Measurements from ENCODE around the gene SLC17A1.

Gene SLC17A1

DNA sequence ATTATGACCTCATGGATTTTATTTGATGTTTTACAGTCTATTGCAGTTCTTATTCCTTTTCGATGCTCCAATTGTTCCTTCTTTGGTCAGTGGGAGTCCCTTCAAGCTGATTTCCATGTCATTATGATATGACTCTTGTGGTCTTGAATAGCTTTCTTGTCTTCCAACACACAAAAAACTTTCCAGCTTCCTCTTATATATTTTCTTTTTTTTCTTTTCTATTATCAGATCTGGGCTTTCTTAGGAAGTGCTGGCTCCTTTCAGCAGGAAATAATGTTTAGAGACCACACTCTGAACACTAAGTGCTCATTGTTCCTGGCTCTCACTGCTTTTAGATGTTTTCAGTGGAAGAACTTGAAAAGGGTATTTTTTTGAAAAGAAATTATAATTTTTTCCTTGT lies 3.1 kb upstream of the SLC17A1 start:
- intact Hi-C loops (cut with DNase I): no loop called here
- no peak for DNase-seq

DNA sequence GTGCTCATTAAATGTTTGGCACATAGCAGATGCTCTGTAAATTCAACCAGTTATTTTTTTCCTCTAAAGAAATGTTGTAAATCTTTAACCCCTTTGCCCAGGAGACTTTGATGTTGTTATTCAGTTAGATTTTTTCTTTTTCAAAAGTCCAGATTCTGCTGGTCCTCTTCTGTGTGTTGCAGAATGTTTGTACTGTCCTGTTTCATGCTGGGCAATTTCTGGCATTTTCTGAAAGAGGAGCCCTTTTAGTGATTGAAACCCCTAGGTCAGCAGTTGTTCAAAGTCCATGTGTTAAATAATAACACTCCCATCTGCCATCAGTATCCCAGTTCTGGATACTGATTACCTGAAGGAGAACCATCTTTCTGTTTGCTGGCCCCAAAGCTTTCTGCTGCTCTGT lies 1.3 kb upstream of the SLC17A1 start:
- no peak for DNase-seq
- intact Hi-C loops (cut with DNase I): no loop called here

DNA sequence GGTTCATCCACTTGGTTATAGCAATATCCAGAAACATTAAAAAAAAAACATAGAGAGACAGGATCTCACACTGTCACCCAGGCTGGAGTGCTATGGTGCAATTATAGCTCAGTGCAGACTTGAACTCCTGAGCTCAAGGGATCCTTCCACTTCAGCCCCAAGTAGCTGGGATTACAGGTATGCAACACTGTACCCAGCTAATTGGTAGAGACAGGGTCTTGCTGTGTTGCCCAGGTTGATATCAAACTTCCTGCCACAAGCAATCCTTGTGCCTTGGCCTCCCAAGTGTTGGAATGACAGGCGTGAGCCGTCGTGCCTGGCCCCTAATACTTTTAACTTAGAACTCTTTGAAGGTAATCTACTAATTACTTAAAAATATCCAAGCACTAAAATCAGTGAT lies 818 bp upstream of the SLC17A1 start:
- intact Hi-C loops (cut with DNase I): no loop called here
- no peak for DNase-seq

- intact Hi-C loops (cut with DNase I): no loop called here
These were observed 433 bp upstream of the SLC17A1 start for GRCh38 chr6:25832307-25832662.

GRCh38 chr6:25830458-25830857 lies 1.4 kb downstream of the SLC17A1 start:
- no peak for DNase-seq
- intact Hi-C loops (cut with DNase I): no loop called here

More at GRCh38 chr6:25832307-25832662, 433 bp upstream of the SLC17A1 start:
- DNase-seq: no peak

DNA sequence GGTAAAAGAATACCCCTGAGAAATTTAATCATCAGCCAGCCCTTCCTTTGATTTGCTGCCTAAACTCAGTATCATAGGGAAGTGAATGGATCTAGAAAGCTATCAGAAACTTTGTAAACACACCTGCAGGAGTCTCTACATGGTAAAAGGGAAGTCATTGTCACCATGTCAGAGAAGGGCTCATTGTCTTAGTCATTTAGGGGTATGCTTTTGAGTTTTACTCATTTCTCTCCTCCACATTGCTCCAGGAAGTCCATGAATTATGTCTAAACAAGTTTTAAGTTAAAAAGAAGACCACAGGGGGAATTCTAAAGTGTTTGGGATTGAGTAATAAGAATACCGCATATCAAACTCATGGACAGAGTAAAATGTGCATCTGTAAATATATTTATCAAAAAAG lies 2.5 kb downstream of the SLC17A1 start:
- intact Hi-C loops (cut with DNase I): no loop called here
- DNase-seq: no peak

DNA sequence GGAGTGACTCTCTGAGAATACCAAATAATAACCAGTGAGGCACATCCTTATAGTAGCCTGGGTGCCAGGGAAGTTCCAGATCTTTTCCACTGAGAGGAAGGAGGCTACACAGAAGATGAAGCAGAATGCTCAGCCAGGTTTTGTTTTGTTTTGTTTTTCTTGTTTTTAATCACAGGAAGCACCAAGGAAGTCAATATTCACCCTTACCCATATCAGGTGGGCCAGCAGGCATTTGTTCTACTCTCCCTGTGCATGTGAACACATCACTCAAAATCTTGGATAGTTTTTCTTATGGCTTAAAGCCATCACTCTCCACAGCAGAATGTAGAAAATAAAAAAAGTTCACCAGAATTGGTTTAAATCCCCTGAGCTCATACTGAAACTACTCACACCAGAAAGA lies 10.5 kb downstream of the SLC17A1 start:
- intact Hi-C loops (cut with DNase I): no loop called here
- no peak for DNase-seq

DNA sequence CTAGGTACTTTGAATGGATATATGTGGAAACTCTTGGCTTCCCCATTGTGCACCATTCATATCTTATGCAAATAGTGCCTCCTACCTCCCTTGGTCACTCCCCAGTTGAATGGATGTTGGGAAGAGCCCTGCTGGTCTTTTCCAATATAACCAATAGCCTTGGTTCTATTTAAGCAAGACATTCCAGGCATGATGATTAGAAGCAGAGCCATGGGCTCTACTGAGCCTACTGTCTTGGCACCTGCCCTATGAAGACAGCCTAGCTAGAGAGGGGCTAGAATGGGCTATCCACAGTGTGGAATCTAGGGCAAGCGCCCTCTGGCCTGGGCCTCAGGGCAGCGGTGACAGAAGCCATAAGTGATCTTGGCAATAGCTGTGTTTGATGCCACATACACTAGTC lies 15.6 kb downstream of the SLC17A1 start:
- DNase-seq: no peak
- intact Hi-C loops (cut with DNase I): no loop called here

GRCh38 chr6:25815194-25815593 lies 16.7 kb downstream of the SLC17A1 start:
- DNase-seq: no peak
- intact Hi-C loops (cut with DNase I): no loop called here

DNA sequence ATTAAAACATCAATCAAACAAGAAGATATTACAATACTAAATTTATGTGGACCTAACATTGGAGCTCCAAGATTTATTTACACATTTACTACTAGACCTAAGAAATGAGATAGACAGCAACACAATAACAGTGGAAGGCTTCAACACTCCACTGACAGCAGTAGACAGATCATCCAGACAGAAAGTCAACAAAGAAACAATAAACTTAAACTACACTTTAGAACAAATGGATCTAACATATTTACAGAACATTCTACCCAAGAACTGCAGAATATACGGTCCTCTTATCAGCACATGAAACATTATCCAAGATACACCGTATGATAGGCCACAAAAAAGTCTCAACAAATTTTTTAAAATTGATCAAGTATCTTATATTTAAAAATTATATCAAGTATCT lies 27.0 kb downstream of the SLC17A1 start:
- no peak for DNase-seq
- intact Hi-C loops (cut with DNase I): no loop called here

- intact Hi-C loops (cut with DNase I): no loop called here
- DNase-seq: no peak
These were observed 30.4 kb downstream of the SLC17A1 start for GRCh38 chr6:25801436-25801835.

DNA sequence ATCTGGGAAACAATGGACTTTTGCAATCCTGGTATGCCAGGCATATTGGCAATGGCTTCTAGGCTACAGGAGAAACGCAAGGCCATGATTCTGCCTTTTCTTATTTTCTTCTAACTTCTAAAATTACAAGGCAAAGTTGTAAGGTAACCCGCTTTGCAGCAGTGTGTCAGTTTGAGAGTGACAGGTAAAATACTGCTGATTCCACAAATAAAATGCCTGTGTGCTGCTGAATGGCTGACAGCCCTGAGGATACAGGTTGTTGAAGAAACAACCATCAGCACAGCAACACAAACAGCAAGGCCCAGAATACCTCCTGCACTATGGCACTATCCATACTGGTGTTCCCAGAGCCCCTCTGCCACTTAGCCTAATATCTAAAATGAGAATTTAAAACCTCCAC lies 37.1 kb downstream of the SLC17A1 start:
- no peak for DNase-seq
- intact Hi-C loops (cut with DNase I): no loop called here

DNA sequence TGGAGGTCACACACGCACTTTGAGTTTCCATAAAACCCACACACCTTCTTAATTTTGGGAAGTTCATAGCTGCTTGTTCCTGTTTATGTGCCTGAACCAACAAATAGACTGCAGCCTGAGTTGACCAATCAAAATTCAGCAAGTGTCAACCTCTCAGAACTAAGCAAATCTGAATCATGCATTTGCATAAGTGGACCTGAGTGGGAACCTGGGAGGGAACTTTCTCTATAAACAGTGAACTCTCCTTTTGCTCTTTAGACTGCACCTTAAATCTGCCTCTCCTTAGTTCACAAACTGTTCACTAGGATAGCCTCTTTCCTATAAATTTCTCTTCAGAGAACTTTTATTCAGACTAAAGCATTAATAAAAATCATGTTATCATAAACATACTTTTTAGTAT lies 37.9 kb downstream of the SLC17A1 start:
- intact Hi-C loops (cut with DNase I): no loop called here
- DNase-seq: no peak

- intact Hi-C loops (cut with DNase I): no loop called here
- DNase-seq: no peak
These were observed 39.8 kb downstream of the SLC17A1 start for GRCh38 chr6:25792016-25792415.

GRCh38 chr6:25789475-25789874 lies 42.4 kb downstream of the SLC17A1 start:
- no peak for DNase-seq
- intact Hi-C loops (cut with DNase I): no loop called here

- intact Hi-C loops (cut with DNase I): no loop called here
- DNase-seq: peak in 1 of 10 donors; percentile 17
These were observed 43.4 kb downstream of the SLC17A1 start for GRCh38 chr6:25788305-25788922.

GRCh38 chr6:25787428-25787827 lies 44.4 kb downstream of the SLC17A1 start:
- no peak for DNase-seq
- intact Hi-C loops (cut with DNase I): no loop called here

GRCh38 chr6:25781134-25781533 lies 50.7 kb downstream of the SLC17A1 start:
- DNase-seq: no peak
- intact Hi-C loops (cut with DNase I): no loop called here

DNA sequence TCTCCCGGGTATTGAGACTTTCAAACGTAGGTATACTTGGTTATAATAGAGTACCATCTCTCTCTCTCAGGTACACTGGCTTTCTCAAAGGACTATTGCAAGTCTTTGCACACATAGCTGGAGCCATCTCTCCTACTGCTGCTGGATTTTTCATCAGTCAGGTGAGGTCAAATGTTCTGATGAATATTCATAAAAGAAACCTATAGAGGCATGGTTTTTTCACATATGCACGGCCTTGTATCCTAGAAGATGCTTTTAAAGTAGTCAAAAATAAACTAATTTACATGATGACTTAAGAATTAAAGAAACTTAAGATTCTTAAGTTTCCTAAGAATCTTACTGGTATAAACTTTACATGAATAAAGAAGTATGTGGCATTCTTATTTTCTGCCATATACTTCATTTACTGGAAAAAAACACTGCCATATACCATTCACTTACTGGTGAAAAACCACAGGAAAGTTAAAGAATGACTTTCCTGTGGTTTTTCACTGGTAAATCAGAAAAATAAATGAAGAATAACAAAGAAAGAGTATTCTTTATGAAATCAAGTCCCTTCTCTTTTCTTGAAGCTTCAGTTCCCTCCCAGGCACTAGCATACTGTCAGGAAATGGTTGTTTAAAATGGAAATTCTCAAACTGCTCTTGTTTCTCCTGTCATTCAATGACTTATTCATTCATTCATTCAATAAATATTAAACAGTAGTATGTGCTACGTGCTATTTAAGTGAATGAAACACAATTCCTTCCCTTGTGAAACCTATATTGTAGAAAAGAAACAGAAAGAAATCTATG lies 53.8 kb downstream of the SLC17A1 start:
- intact Hi-C loops (cut with DNase I): no loop called here
- DNase-seq: no peak

- intact Hi-C loops (cut with DNase I): no loop called here
- no peak for DNase-seq
These were observed 54.8 kb downstream of the SLC17A1 start for GRCh38 chr6:25777031-25777430.

- DNase-seq: no peak
- intact Hi-C loops (cut with DNase I): no loop called here
These were observed 57.6 kb downstream of the SLC17A1 start for GRCh38 chr6:25774120-25774715.

- no peak for DNase-seq
- intact Hi-C loops (cut with DNase I): no loop called here
These were observed 61.9 kb downstream of the SLC17A1 start for GRCh38 chr6:25769983-25770382.

All from posterior cingulate gyrus (tissue), 11 donors.